Progenitor cell of endocrine pancreas (in vitro differentiated cells): Measurements from ENCODE around the gene DUOX2. TPM values are rescaled to one million over a fixed set of nuclear protein-coding genes. Genes with fewer than 3 reads are reported as not detected.
A peak's percentile ranks its signal among the peaks of the same experiment; 100 is the strongest.
"Not testable (repeated sequence)": the region's sequence is repeated elsewhere in the genome, so short reads cannot be mapped to it uniquely, and the experiment has no call there.

ENCODE experiments used
- DNase-seq: peaks from one replicate; pipeline ENCODE4 v3.0.0; 2021; ENCODE audit warnings: low spot score; ENCODE audit not compliant: unreplicated experiment
- H3K27ac Mint-ChIP-seq: 2 replicates; pipeline ENCODE4 v1.8.0; 2021; ENCODE audit warnings: mild to moderate bottlenecking, moderate library complexity, mixed read lengths
- H3K27me3 Mint-ChIP-seq: 2 replicates; pipeline ENCODE4 v1.8.0; 2021; ENCODE audit warnings: mixed read lengths
- H3K36me3 Mint-ChIP-seq: 2 replicates; pipeline ENCODE4 v1.8.0; 2022; ENCODE audit warnings: mixed read lengths; ENCODE audit not compliant: insufficient read depth
- H3K4me1 Mint-ChIP-seq: 2 replicates; pipeline ENCODE4 v1.8.0; 2021; ENCODE audit warnings: low read depth, mixed read lengths
- H3K4me3 Mint-ChIP-seq: 2 replicates; pipeline ENCODE4 v1.8.0; 2021; ENCODE audit warnings: low read depth, mild to moderate bottlenecking, moderate library complexity, mixed read lengths
- H3K9me3 Mint-ChIP-seq: 2 replicates; pipeline ENCODE4 v1.8.0; 2021; ENCODE audit warnings: low read depth, mixed read lengths
- CTCF ChIP-seq: fragments of 200-600 bp; sonication (generic); IDR thresholded peaks from one replicate; pipeline ENCODE4 v1.5.0; 2021; ENCODE audit warnings: antibody characterized with exemption, mild to moderate bottlenecking; ENCODE audit not compliant: unreplicated experiment
- total RNA-seq: library from RNA; stranded (reverse); gene quantifications from 2 replicates; pipeline ENCODE4 v1.2.1, GENCODE V29; 2021

Gene DUOX2
- total RNA-seq, 1 donor from 2014 or later = 0.53 TPM

- Mint-ChIP-seq H3K27me3 (peaks cover 65% of the 10 kb centered on the region), H3K4me3 (no peak overlapping the region), H3K4me1 (peaks cover 6% of the 10 kb centered on the region), H3K36me3 (no peaks in the 10 kb centered on the region), H3K9me3 (no peaks in the 10 kb centered on the region), H3K27ac (no peak overlapping the region)
- no peak for TF ChIP-seq CTCF
- no peak for DNase-seq
These were observed 5.9 kb downstream of the DUOX2 start for GRCh38 chr15:45107941-45108630.

- TF ChIP-seq CTCF = no peak
- Mint-ChIP-seq H3K9me3 (no peaks in the 10 kb centered on the region), H3K36me3 (no peaks in the 10 kb centered on the region), H3K4me1 (no peaks in the 10 kb centered on the region), H3K27me3 (peaks cover 59% of the 10 kb centered on the region), H3K4me3 (no peak overlapping the region), H3K27ac (no peak overlapping the region)
- DNase-seq = no peak
These were observed 7.8 kb downstream of the DUOX2 start for GRCh38 chr15:45106002-45106790.

- Mint-ChIP-seq H3K27ac (no peak overlapping the region), H3K36me3 (no peaks in the 10 kb centered on the region), H3K9me3 (no peaks in the 10 kb centered on the region), H3K4me3 (no peak overlapping the region), H3K4me1 (no peaks in the 10 kb centered on the region), H3K27me3 (peaks cover 65% of the 10 kb centered on the region)
- no peak for DNase-seq
- no peak for TF ChIP-seq CTCF
These were observed 8.4 kb downstream of the DUOX2 start for GRCh38 chr15:45105586-45105985.

GRCh38 chr15:45104170-45104569 is 9.8 kb downstream of the DUOX2 start:
- not testable (repeated sequence) for H3K4me3 Mint-ChIP-seq, H3K9me3 Mint-ChIP-seq, DNase-seq, H3K36me3 Mint-ChIP-seq, H3K4me1 Mint-ChIP-seq
- Mint-ChIP-seq H3K27ac (peak overlapping the region; percentile 50), H3K27me3 (peaks cover 63% of the 10 kb centered on the region)

- H3K36me3 Mint-ChIP-seq = no peaks in the 10 kb centered on the region
- no peaks in the 10 kb centered on the region for H3K4me1 Mint-ChIP-seq
- DNase-seq = no peak
- H3K27me3 Mint-ChIP-seq = peaks cover 59% of the 10 kb centered on the region
- no peak for TF ChIP-seq CTCF
- H3K9me3 Mint-ChIP-seq = no peaks in the 10 kb centered on the region
- no peak overlapping the region for H3K4me3 Mint-ChIP-seq
- no peak overlapping the region for H3K27ac Mint-ChIP-seq
These were observed 11.7 kb downstream of the DUOX2 start for GRCh38 chr15:45102226-45102625.

- H3K27ac Mint-ChIP-seq = no peak overlapping the region
- H3K36me3 Mint-ChIP-seq = no peaks in the 10 kb centered on the region
- H3K4me1 Mint-ChIP-seq = no peaks in the 10 kb centered on the region
- H3K9me3 Mint-ChIP-seq = no peaks in the 10 kb centered on the region
- DNase-seq = no peak
- no peak overlapping the region for H3K4me3 Mint-ChIP-seq
- H3K27me3 Mint-ChIP-seq = peaks cover 59% of the 10 kb centered on the region
- TF ChIP-seq CTCF = no peak
These were observed 12.2 kb downstream of the DUOX2 start for GRCh38 chr15:45101749-45102148.
